OCI-LY3 (cell line): ENCODE results near the gene POMT2.

Experiments
- CTCF ChIP-seq: fragments of 200-600, 300-600 bp; sonication (generic); IDR thresholded peaks from 2 replicates; pipeline ENCODE4 v1.5.1; 2014; ENCODE audit warnings: antibody characterized with exemption, low read length, low read depth
- EZH2phosphoT487 ChIP-seq: fragments of 200-600 bp; shearing (Covaris generic); IDR thresholded peaks from 2 replicates; pipeline ENCODE4 v1.6.1; 2018; ENCODE audit warnings: antibody characterized with exemption, mixed run types, low read depth

- TF ChIP-seq CTCF (no peak), EZH2phosphoT487 (no peak)
These were observed 1.7 kb upstream of the POMT2 start for GRCh38 chr14:77322250-77322902.
